Esophagus squamous epithelium (tissue), 5 donors: ENCODE data around the gene EMILIN2. TPM values are rescaled to one million over a fixed set of nuclear protein-coding genes. Genes with fewer than 3 reads are reported as not detected.

Source experiments
- DNase-seq: peaks from one replicate; lab custom pipeline; 2025; lab: John Stamatoyannopoulos, UW
- H3K27ac ChIP-seq, 4 donors: fragments of 200-600 bp; sonication (generic); one replicate each; pipeline ENCODE4 v1.5.1; 2016 to 2019; ENCODE audit warnings: mild to moderate bottlenecking in 1 of 4
- H3K27me3 ChIP-seq, 4 donors: fragments of 200-600 bp; sonication (generic); 1 replicate in 3 of 4; 2 replicates in 1 of 4; pipeline versions ENCODE4 v1.5.1 to v1.6.0; 2017 to 2021; ENCODE audit warnings: antibody characterized with exemption in 1 of 4
- H3K36me3 ChIP-seq, 3 donors: fragments of 200-600 bp; sonication (generic); one replicate each; pipeline ENCODE4 v1.5.1; 2016 to 2019
- H3K4me1 ChIP-seq, 3 donors: fragments of 200-600 bp; sonication (generic); one replicate each; pipeline ENCODE4 v1.5.1; 2017 to 2019
- H3K4me3 ChIP-seq, 4 donors: fragments of 200-600 bp; sonication (generic); 1 replicate in 3 of 4; 2 replicates in 1 of 4; pipeline ENCODE4 v1.5.1; 2016 to 2019; ENCODE audit warnings: mild to moderate bottlenecking in 2 of 4, moderate library complexity in 1 of 4
- H3K9me3 ChIP-seq, 3 donors: fragments of 200-600 bp; sonication (generic); one replicate each; pipeline ENCODE4 v1.5.1; 2016 to 2019
- POLR2A ChIP-seq, 4 donors: fragments of 450-650 bp; IDR thresholded peaks; one replicate each; pipeline ENCODE4 v1.6.1; 2017; ENCODE audit warnings: antibody characterized with exemption in 4 of 4, mild to moderate bottlenecking in 4 of 4, moderate library complexity in 3 of 4
- WGBS, 2 donors: methylation state at CpG; one replicate each; pipeline ENCODE4 v1.1.5; 2018; 5-methylcytosine and 5-hydroxymethylcytosine counted together
- intact Hi-C: fragments of 100-400 bp; cut with DNase I; formaldehyde crosslinking; loops from one replicate; pipeline ENCODE4 v1.15.0; 2022
- total RNA-seq, 4 donors: library from RNA; depleted of rRNA; stranded (reverse); fragments of >200 nt; gene quantifications; one replicate each; pipeline ENCODE4 v1.1.0, GENCODE V29; 2016
- TF ChIP-seq, protein P1 (sequence below), 6 experiments: fragments of 450-650 bp in 4 of 6; fragments of 200-600 bp in 2 of 6; sonication (generic) in 2 of 6; IDR thresholded peaks; one replicate each; pipeline ENCODE4 v1.5.1; 2016 to 2019; ENCODE audit warnings: antibody characterized with exemption in 6 of 6, mild to moderate bottlenecking in 4 of 6, moderate library complexity in 4 of 6
- donor health status: DM: yes; HTN: yes; CAD: no.

EMILIN2 gene
- total RNA-seq, 4 donors from 2014 or later = 3.2 to 11.1 (median 5.5) TPM

DNA sequence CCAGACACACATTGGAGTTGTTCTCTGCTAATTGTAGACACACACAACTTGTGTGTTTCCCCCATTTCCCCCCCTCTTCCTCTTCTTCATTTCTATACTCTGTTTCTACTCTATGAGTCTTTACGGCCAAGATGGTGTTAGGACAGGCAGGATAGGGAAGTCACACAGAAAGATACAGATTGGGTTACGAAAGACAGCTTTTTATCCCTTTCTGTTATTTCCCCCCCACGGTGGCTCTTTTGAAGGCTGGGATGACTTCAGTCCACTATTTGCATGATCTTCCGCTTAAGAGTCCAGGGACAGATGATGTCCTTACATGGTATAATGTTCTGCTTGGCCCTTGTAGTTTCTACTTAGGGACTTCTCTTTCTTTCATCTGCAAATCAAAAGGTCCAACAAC, 1.6 kb upstream of the EMILIN2 start:
- H3K4me3 ChIP-seq = no peak overlapping the region
- 72 to 85% methylated on average over 4 of the region's 4 CpGs for WGBS, 2 donors
- H3K27me3 ChIP-seq = peaks cover 0 to 80% (median 6%) of the 10 kb centered on the region in 4 donors
- no peaks in the 10 kb centered on the region for H3K36me3 ChIP-seq
- peak overlapping the region in 1 of 4 donors; percentile 6 for H3K27ac ChIP-seq
- DNase-seq = no peak
- intact Hi-C loops = no loop called here
- TF ChIP-seq POLR2A (IDR thresholded peaks at IDR 0.05) = peak in 1 of 4 donors; percentile 13
- TF ChIP-seq, protein P1, sequence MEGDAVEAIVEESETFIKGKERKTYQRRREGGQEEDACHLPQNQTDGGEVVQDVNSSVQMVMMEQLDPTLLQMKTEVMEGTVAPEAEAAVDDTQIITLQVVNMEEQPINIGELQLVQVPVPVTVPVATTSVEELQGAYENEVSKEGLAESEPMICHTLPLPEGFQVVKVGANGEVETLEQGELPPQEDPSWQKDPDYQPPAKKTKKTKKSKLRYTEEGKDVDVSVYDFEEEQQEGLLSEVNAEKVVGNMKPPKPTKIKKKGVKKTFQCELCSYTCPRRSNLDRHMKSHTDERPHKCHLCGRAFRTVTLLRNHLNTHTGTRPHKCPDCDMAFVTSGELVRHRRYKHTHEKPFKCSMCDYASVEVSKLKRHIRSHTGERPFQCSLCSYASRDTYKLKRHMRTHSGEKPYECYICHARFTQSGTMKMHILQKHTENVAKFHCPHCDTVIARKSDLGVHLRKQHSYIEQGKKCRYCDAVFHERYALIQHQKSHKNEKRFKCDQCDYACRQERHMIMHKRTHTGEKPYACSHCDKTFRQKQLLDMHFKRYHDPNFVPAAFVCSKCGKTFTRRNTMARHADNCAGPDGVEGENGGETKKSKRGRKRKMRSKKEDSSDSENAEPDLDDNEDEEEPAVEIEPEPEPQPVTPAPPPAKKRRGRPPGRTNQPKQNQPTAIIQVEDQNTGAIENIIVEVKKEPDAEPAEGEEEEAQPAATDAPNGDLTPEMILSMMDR (IDR thresholded peaks at IDR 0.05) = no peak
- no peaks in the 10 kb centered on the region for H3K9me3 ChIP-seq
- H3K4me1 ChIP-seq = peaks cover 9 to 28% (median 11%) of the 10 kb centered on the region in 3 donors

DNA sequence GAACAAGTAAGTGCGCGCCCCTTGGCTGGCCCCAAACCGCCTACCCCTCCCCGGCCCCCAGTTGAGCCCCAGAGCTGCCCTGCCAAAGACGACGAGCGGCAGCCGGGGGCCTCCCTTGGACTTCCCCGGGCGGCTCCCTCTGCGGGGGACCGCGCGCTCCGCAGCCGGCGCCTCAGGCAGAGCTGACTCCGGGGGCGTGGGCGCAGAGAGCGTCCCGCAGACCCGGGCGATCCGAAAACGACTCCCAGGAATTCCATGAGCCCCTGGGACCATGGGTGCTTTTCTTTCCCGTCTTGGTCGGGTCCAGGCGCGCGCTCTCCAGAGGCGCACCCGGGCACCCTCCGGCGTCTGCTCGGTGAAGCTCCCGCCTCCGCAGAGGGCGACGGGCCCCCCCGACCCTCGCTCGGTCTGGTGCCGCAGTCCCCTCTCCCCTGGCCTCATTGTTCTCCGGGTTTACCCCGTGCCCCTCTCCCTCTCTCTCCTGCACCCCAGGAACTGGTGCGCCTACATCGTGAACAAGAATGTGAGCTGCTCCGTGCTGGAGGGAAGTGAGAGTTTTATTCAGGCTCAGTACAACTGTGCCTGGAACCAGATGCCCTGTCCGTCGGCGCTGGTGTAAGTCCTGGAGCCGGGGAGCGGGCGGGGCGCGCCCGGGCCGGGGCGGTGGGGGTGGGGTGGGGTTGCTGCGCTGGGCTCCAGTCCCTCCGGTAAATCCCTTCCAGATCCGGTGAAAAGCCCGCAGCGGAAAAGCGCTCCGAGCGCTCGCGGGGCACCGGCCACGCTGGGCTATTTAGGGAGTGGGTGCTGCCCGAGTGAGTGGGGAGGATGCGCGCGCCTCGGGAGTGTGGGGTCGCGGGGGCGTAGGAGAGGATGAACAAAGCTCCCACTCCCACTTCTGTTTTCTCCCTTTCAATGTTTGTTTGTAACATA, 776 bp downstream of the EMILIN2 start:
- Histone ChIP-seq H3K27me3 (peaks cover 0 to 79% (median 6%) of the 10 kb centered on the region in 4 donors), H3K27ac (peak overlapping the region; percentile 58 to 88 (median 78)), H3K4me3 (peak overlapping the region; percentile 33 to 62 (median 53)), H3K36me3 (no peaks in the 10 kb centered on the region), H3K4me1 (peaks cover 9 to 28% (median 11%) of the 10 kb centered on the region in 3 donors), H3K9me3 (no peaks in the 10 kb centered on the region)
- intact Hi-C loops = no loop called here
- TF ChIP-seq, protein P1 (IDR thresholded peaks at IDR 0.05) = no peak
- no peak for TF ChIP-seq POLR2A (IDR thresholded peaks at IDR 0.05)
- 0 to 4% methylated on average over 4 to 8 of the region's 80 CpGs for WGBS, 2 donors
- DNase-seq = no peak

DNA sequence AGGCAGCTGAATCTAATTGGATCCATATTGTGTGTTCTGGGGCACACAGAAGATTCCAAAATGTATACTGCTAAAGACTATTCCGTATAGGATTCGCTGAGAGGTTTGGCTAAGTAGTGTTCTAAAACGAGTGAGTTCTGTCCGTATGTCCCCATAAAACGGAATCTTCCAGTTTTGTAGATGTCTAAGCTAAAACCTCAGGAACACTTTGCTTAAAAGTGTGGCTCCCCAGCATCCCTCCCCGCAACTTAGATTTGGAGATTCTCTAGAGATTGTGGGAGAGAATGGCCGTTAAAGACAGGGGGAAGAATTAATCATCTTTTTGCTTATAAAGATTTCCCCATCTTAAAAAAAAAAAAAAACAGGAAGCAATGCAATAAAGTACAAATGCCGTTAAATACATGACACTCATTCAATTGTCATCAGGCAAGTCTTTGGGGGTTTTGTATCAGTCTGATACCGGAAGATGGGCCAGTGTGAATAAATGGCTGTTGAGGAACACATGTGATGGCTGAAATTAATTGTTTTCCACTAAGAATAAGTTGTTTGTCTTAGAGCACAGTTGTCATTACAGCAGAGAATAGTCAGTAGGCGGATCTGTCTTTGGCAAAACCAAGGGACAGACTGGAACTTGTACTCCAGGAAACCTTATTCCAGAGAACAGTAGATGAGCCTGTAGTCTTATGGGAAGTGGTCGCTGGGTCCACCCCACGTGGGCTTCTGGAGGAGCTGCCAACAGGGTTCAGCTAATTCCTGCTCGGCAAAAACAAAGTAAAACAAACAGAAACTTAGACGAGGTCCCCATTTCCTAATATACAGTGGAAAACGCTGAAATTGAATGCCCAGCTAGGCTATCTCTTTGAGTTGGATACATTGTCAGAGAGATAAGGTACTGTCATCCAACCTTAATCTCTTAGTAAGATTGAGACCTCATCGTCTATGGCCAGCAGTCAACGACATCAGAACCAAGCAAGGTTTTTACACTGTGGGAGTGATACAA, 1.7 kb downstream of the EMILIN2 start:
- no peaks in the 10 kb centered on the region for H3K36me3 ChIP-seq
- H3K4me1 ChIP-seq = peaks cover 9 to 28% (median 11%) of the 10 kb centered on the region in 3 donors
- no peaks in the 10 kb centered on the region for H3K9me3 ChIP-seq
- TF ChIP-seq, protein P1 (IDR thresholded peaks at IDR 0.05) = no peak
- TF ChIP-seq POLR2A (IDR thresholded peaks at IDR 0.05) = no peak
- peak overlapping the region; percentile 33 to 62 (median 53) for H3K4me3 ChIP-seq
- H3K27ac ChIP-seq = peak overlapping the region in 3 of 4 donors; percentile 70 to 88 (median 85)
- 23 to 29% methylated on average over 17 of the region's 17 CpGs for WGBS, 2 donors
- peaks cover 0 to 75% (median 6%) of the 10 kb centered on the region in 4 donors for H3K27me3 ChIP-seq
- no peak for DNase-seq
- intact Hi-C loops = no loop called here

DNA sequence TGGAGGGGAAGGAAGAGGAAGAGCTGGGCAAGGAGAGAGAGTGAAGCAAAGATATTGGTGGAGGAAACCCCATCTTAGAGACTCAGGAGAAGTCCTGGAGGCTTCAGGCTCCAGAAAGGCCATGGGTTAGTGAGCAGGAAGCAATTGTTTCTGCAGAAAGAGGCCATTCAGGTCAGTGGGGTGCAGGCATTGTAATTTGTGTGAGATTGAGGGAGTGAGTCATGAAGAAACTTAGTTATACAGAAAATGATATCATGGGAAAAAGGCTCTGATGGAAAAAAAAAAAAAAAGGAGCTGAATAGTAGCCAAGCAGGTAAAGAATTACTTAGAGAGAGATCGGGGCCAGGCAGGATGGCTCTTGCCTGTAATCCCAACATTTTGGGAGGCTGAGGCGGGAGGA, 4.0 kb downstream of the EMILIN2 start:
- peaks cover 9 to 44% (median 11%) of the 10 kb centered on the region in 3 donors for H3K4me1 ChIP-seq
- no peak overlapping the region for H3K4me3 ChIP-seq
- TF ChIP-seq, protein P1 (IDR thresholded peaks at IDR 0.05) = no peak
- no peak for TF ChIP-seq POLR2A (IDR thresholded peaks at IDR 0.05)
- intact Hi-C loops = no loop called here
- 81 to 91% methylated on average over 2 of the region's 2 CpGs for WGBS, 2 donors
- no peaks in the 10 kb centered on the region for H3K9me3 ChIP-seq
- no peaks in the 10 kb centered on the region for H3K36me3 ChIP-seq
- no peak overlapping the region for H3K27ac ChIP-seq
- peaks cover 0 to 55% (median 6%) of the 10 kb centered on the region in 4 donors for H3K27me3 ChIP-seq
- DNase-seq = no peak
